ENCODE data around the gene CNTNAP5.

GRCh38 chr2:124585277-124585676 is 560.2 kb downstream of the CNTNAP5 start:
- TF ChIP-seq CTCF (IDR thresholded peaks at IDR 0.05; ENCODE audit: poor library complexity) (no peak), EZH2phosphoT487 (IDR thresholded peaks at IDR 0.05; ENCODE audit: low read depth, severe bottlenecking, unreplicated experiment) (no peak), EZH2 (IDR thresholded peaks at IDR 0.05; ENCODE audit: borderline replicate concordance) (no peak)
